HG03159 (cell line): ENCODE measurements around the gene TAF1L.

Experiments used
- ATAC-seq: cut with Tn5 transposase; IDR thresholded peaks from one replicate; pipeline ENCODE4 v1.9.1; 2021; ENCODE audit warnings: mild to moderate bottlenecking, moderate library complexity; ENCODE audit not compliant: unreplicated experiment

TAF1L gene

GRCh38 chr9:32596096-32596865 lies 39.2 kb downstream of the TAF1L start:
- ATAC-seq, result no peak

GRCh38 chr9:32590898-32591297 lies 44.6 kb downstream of the TAF1L start:
- ATAC-seq, result no peak

- ATAC-seq, result no peak
Measured at GRCh38 chr9:32590476-32590875, 45.0 kb downstream of the TAF1L start.

- ATAC-seq, result peak; percentile 84
Measured at GRCh38 chr9:32589083-32589723, 46.3 kb downstream of the TAF1L start.

GRCh38 chr9:32587901-32588300 lies 47.6 kb downstream of the TAF1L start:
- ATAC-seq, result no peak

- no peak for ATAC-seq
Measured at GRCh38 chr9:32584784-32585183, 50.7 kb downstream of the TAF1L start.

- ATAC-seq, result peak; percentile 54
Measured at GRCh38 chr9:32581512-32582143, 53.8 kb downstream of the TAF1L start.

GRCh38 chr9:32580631-32581300 lies 54.7 kb downstream of the TAF1L start:
- ATAC-seq, result no peak

- peak; percentile 49 for ATAC-seq
Measured at GRCh38 chr9:32579706-32580331, 55.6 kb downstream of the TAF1L start.
